Raji (cell line): ENCODE data around the gene IL1A.

Experiments
- POLR2A ChIP-seq: IDR thresholded peaks from 2 replicates; pipeline ENCODE4 v1.6.1; 2011; ENCODE audit warnings: low read depth, low read length, control low read depth; ENCODE audit not compliant: insufficient read depth

Gene IL1A

GRCh38 chr2:112805542-112805941, 21.2 kb upstream of the IL1A start:
- no peak for TF ChIP-seq POLR2A

GRCh38 chr2:112803691-112804521, 19.6 kb upstream of the IL1A start:
- TF ChIP-seq POLR2A: no peak

- TF ChIP-seq POLR2A: no peak
Observed at GRCh38 chr2:112800881-112801583, 16.7 kb upstream of the IL1A start.

- TF ChIP-seq POLR2A: no peak
Observed at GRCh38 chr2:112798979-112799975, 15.0 kb upstream of the IL1A start.

- TF ChIP-seq POLR2A: no peak
Observed at GRCh38 chr2:112796486-112796885, 12.2 kb upstream of the IL1A start.

GRCh38 chr2:112795774-112796173, 11.5 kb upstream of the IL1A start:
- no peak for TF ChIP-seq POLR2A

- TF ChIP-seq POLR2A: no peak
Observed at GRCh38 chr2:112794841-112795240, 10.5 kb upstream of the IL1A start.

GRCh38 chr2:112794131-112794733, 9.9 kb upstream of the IL1A start:
- TF ChIP-seq POLR2A: no peak

GRCh38 chr2:112793449-112793978, 9.2 kb upstream of the IL1A start:
- no peak for TF ChIP-seq POLR2A

- no peak for TF ChIP-seq POLR2A
Observed at GRCh38 chr2:112792419-112792818, 8.1 kb upstream of the IL1A start.

- TF ChIP-seq POLR2A: no peak
Observed at GRCh38 chr2:112791693-112792230, 7.5 kb upstream of the IL1A start.

GRCh38 chr2:112791019-112791418, 6.7 kb upstream of the IL1A start:
- no peak for TF ChIP-seq POLR2A

- no peak for TF ChIP-seq POLR2A
Observed at GRCh38 chr2:112790305-112790704, 6.0 kb upstream of the IL1A start.

GRCh38 chr2:112789186-112789585, 4.9 kb upstream of the IL1A start:
- no peak for TF ChIP-seq POLR2A
